VCaP (cell line): ENCODE results near the gene WBP11.

ENCODE experiments used
- H3K27ac ChIP-seq: fragments of 450-650 bp; 2 replicates; pipeline ENCODE4 v1.5.1; 2017
- CTCF ChIP-seq: fragments of 450-650 bp; conservative IDR thresholded peaks from 2 replicates; pipeline ENCODE4 v1.5.1; 2017; ENCODE audit warnings: mild to moderate bottlenecking, moderate library complexity

Gene WBP11

GRCh38 chr12:14825256-14825655, 22.0 kb upstream of the WBP11 start:
- H3K27ac ChIP-seq = no peak overlapping the region; the same call in 1 of the 2 replicates
- no peak for TF ChIP-seq CTCF

GRCh38 chr12:14824012-14824634, 20.8 kb upstream of the WBP11 start:
- H3K27ac ChIP-seq = no peak overlapping the region
- TF ChIP-seq CTCF = no peak

GRCh38 chr12:14814014-14814413, 10.7 kb upstream of the WBP11 start, which contains the start of gene SMCO3:
Gene SMCO3 (minus strand): TSS chr12:14814182. CDS start chr12:14806680, 7,502 bp downstream.
- TF ChIP-seq CTCF = no peak
- peak within 1 kb of the TSS; percentile 63 for H3K27ac ChIP-seq

- TF ChIP-seq CTCF = peak; percentile 8; the same call in 1 of the 2 replicates
- H3K27ac ChIP-seq = no peak overlapping the region
These were observed 8.2 kb upstream of the WBP11 start for GRCh38 chr12:14811486-14811885.

GRCh38 chr12:14810953-14811483, 7.7 kb upstream of the WBP11 start:
- TF ChIP-seq CTCF = peak; percentile 84
- H3K27ac ChIP-seq = no peak overlapping the region

GRCh38 chr12:14810167-14810952, 7.1 kb upstream of the WBP11 start:
- TF ChIP-seq CTCF = no peak

GRCh38 chr12:14803830-14804160, 517 bp upstream of the WBP11 start:
- H3K27ac ChIP-seq = peak overlapping the region; percentile 85
- TF ChIP-seq CTCF = no peak

More at GRCh38 chr12:14810167-14810952, 7.1 kb upstream of the WBP11 start:
- no peak overlapping the region for H3K27ac ChIP-seq
